Measurements from ENCODE around the gene ERGIC1. TPM values are rescaled to one million over a fixed set of nuclear protein-coding genes. Genes with fewer than 3 reads are reported as not detected.

The ERGIC1 gene
- total and polyA plus RNA-seq, 8 donors: 116 to 229 (median 125) TPM

DNA sequence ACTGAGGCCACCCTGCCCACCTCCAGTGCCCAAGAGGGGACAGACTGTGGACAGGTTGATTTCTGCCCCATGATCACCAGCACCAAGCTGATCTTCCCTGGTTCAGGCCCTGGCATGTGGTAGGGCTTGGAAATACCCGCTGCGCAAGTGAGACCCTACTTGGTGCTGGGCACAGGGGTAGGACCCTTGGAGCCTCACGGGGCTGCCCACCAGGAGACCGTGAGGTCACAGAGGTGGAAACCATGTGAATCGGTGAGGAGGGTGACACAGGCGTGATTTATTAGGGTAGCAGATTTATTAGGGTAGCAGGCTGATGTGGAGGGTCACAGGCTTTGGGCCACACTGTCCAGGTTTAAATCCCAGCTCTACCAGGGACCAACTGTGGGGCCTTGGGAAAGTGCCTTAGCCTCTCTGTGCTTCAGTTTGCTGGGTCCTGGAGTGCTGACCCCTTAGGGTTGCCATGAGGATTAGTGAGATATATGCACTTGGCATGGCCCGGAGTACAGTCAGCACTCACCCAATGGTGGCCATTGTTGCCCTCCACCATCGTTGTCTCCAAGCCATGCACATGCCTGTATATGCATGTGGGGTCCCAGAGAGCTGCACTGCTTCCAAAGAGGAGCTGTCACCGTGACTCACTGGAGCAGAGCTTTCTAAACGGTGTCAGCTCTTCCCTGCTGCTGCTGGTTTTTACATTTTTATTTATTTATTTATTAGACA is 42.2 kb upstream of the ERGIC1 start:
- no peaks in the 10 kb centered on the region for H3K27me3 ChIP-seq
- H3K4me3 ChIP-seq: no peak overlapping the region
- TF ChIP-seq, protein P1, sequence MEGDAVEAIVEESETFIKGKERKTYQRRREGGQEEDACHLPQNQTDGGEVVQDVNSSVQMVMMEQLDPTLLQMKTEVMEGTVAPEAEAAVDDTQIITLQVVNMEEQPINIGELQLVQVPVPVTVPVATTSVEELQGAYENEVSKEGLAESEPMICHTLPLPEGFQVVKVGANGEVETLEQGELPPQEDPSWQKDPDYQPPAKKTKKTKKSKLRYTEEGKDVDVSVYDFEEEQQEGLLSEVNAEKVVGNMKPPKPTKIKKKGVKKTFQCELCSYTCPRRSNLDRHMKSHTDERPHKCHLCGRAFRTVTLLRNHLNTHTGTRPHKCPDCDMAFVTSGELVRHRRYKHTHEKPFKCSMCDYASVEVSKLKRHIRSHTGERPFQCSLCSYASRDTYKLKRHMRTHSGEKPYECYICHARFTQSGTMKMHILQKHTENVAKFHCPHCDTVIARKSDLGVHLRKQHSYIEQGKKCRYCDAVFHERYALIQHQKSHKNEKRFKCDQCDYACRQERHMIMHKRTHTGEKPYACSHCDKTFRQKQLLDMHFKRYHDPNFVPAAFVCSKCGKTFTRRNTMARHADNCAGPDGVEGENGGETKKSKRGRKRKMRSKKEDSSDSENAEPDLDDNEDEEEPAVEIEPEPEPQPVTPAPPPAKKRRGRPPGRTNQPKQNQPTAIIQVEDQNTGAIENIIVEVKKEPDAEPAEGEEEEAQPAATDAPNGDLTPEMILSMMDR (IDR thresholded peaks at IDR 0.05): no peak
- no peak overlapping the region for H3K27ac ChIP-seq
- H3K36me3 ChIP-seq: no peaks in the 10 kb centered on the region
- intact Hi-C loops (cut with DNase I): no loop called here
- no peak for ATAC-seq
- peaks cover 36 to 87% of the 10 kb centered on the region in 2 donors for H3K4me1 ChIP-seq
- no peaks in the 10 kb centered on the region for H3K9me3 ChIP-seq
- DNase-seq: no peak

DNA sequence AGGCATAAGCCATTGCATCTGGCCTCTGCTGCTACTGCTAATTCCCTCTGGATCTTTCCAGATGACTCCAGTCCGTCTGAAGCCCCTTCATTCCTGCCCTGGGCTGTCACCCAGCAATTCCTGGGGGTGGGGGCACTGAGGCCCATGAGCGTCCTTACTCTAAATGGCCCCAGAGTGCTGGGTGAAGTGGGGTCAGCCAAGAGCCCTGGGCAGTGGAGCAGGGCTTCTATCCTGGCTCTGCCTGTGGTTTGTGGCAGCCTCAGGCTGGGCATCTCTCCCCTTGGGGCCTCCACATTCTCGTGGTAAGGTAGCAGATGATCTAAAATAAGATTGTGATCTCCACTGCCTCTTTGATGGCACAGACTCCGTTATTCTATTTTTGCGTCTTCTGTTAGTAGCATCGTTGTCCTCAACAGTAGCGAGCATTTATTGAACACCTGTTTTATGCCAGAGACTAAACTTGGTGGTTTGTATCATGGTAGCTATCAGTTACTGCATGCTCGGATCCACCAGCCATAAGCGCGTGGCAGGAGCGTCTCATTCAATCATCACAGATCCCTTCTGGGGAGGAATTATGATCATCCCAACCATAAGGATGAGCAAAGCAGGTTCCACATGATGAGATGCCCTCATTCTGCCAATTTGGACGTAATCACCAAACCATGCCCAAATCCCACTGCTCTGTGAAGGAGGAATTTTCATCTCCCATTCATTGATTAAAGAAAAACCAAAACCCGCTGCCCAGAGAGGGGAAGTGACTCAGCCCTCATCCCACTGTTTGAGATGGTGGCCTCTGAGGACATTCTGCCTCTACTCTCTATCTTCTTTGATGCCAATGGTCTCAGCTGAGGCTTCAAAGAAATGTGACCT is 41.1 kb upstream of the ERGIC1 start:
- H3K27me3 ChIP-seq: no peaks in the 10 kb centered on the region
- ATAC-seq (no peak), DNase-seq (no peak)
- no peaks in the 10 kb centered on the region for H3K36me3 ChIP-seq
- no peaks in the 10 kb centered on the region for H3K9me3 ChIP-seq
- intact Hi-C loops (cut with DNase I): no loop called here
- TF ChIP-seq, protein P1 (IDR thresholded peaks at IDR 0.05): no peak
- H3K27ac ChIP-seq: peak overlapping the region; percentile 70 to 96
- H3K4me1 ChIP-seq: peaks cover 41 to 97% of the 10 kb centered on the region in 2 donors
- no peak overlapping the region for H3K4me3 ChIP-seq

DNA sequence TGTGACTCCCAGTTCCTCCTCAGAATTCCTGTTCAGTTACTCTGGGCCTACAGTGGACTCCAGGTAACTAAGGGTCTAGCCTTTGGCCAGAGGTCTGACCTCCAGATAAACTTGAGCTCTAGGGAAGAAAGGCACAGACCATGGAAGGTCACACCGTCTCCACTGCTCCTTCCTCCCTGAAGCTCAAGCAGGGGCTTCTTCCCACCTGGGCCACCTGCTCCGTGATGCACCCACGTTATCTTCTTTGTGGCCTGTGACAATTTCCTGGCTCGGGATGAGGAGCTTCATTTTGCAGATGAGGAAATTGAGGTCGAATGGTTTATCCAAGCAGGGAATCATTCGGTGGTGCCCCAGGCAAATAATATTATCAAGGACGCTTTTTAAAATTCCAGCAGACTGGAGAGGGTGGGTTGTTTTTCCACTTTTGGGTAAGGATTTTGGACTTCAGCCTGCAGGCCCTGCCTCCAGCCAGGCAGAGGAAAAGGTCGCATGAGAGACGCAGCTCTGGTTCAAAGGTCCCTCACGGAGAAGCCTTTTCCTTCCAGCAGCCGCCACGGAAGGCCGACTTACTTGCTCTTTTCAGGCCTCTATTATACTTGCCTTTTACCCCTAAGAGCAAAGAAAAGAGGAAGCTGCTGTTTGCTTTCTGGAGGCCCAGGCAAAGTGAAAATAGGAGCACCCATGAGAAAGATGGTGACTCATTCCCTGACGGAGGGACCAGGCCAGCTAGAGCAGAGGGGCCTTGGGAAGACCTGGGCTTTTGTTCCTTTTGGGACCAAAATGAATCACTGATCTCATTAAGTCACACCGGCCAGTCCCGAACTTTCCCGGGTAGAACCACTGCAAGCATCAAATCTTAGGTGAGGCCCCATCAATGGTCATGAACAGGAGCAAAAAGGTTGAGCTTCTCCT is 40.2 kb upstream of the ERGIC1 start:
- TF ChIP-seq, protein P1 (IDR thresholded peaks at IDR 0.05): no peak
- intact Hi-C loops (cut with DNase I): no loop called here
- H3K27me3 ChIP-seq: no peaks in the 10 kb centered on the region
- peaks cover 45 to 97% of the 10 kb centered on the region in 2 donors for H3K4me1 ChIP-seq
- DNase-seq: no peak
- H3K27ac ChIP-seq: peak overlapping the region; percentile 70 to 96
- no peaks in the 10 kb centered on the region for H3K36me3 ChIP-seq
- ATAC-seq: no peak
- no peak overlapping the region for H3K4me3 ChIP-seq
- no peaks in the 10 kb centered on the region for H3K9me3 ChIP-seq

DNA sequence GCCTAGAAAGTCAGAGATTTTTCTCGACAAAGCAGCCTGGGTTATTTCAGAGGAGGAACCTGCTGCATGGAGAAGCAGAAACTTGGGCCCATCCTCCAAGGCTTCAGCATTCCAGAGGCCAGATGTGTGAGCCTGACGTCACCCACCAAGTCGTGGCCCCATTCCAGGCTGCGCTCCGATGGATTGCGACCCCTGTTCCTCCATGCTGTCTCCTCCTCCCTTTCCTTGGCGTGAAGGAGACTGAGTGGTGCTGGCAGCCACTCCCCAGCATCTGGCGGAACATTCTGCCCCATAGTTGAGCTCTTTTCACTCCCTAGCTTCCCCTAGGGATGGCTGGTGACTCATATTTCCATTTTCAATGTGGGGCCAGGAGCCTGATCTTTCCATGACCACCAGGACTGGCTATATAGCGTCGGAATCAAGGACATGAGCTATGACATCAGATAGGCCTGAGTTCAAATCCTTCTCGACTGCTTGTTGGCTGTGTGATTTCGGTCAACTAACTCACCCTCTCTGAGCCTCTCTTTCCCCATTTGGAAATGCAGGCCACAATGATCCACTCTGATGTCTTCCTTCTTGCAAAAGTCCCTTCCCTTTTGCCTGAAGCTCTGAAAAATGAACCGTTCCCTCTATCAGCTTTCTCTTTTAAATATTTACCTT is 38.6 kb upstream of the ERGIC1 start:
- ATAC-seq (peak; percentile 44), DNase-seq (peak in 3 of 4 donors; percentile 89 to 98 (median 98))
- Histone ChIP-seq H3K4me1 (peaks cover 43 to 97% of the 10 kb centered on the region in 2 donors), H3K4me3 (no peak overlapping the region), H3K27me3 (no peaks in the 10 kb centered on the region), H3K36me3 (no peaks in the 10 kb centered on the region), H3K9me3 (no peaks in the 10 kb centered on the region), H3K27ac (peak overlapping the region; percentile 70 to 96)
- intact Hi-C loops (cut with DNase I): no loop called here
- TF ChIP-seq, protein P1 (IDR thresholded peaks at IDR 0.05): no peak

Data from left lung (tissue), 10 donors.